ENCODE measurements around the gene CRTAC1. TPM values are rescaled to one million over a fixed set of nuclear protein-coding genes. Genes with fewer than 3 reads are reported as not detected.

Gene CRTAC1
- total and polyA plus RNA-seq, 12 donors: 0.22 to 12.4 (median 1.4) TPM

GRCh38 chr10:97892939-97893338 is 137.5 kb downstream of the CRTAC1 start:
- 83 to 91% methylated on average over 2 of the region's 2 CpGs for WGBS, 2 donors
- H3K4me3 ChIP-seq: no peak overlapping the region
- no peaks in the 10 kb centered on the region for H3K36me3 ChIP-seq
- H3K27me3 ChIP-seq: peaks cover 0 to 26% (median 0%) of the 10 kb centered on the region in 7 donors
- intact Hi-C loops (cut with DNase I): no loop called here
- TF ChIP-seq CTCF (IDR thresholded peaks at IDR 0.05): no peak
- H3K9me3 ChIP-seq: no peaks in the 10 kb centered on the region
- H3K4me1 ChIP-seq: peaks cover 0 to 11% (median 0%) of the 10 kb centered on the region in 9 donors
- ATAC-seq (no peak), DNase-seq (no peak)
- no peak overlapping the region for H3K27ac ChIP-seq

- ATAC-seq: no peak
- Histone ChIP-seq H3K9me3 (no peaks in the 10 kb centered on the region), H3K4me3 (no peak overlapping the region), H3K36me3 (no peaks in the 10 kb centered on the region), H3K4me1 (peaks cover 0 to 11% (median 0%) of the 10 kb centered on the region in 9 donors), H3K27me3 (peaks cover 0 to 26% (median 0%) of the 10 kb centered on the region in 7 donors), H3K27ac (no peak overlapping the region)
- WGBS, 2 donors: 79 to 88% methylated on average over 2 of the region's 2 CpGs
- TF ChIP-seq CTCF (IDR thresholded peaks at IDR 0.05): no peak
- intact Hi-C loops (cut with DNase I): no loop called here
- DNase-seq: no peak
Observed at GRCh38 chr10:97892506-97892905, 137.9 kb downstream of the CRTAC1 start.

GRCh38 chr10:97891497-97892167 is 138.8 kb downstream of the CRTAC1 start:
- Histone ChIP-seq H3K27ac (no peak overlapping the region), H3K36me3 (no peaks in the 10 kb centered on the region), H3K4me1 (peaks cover 0 to 11% (median 0%) of the 10 kb centered on the region in 9 donors), H3K4me3 (no peak overlapping the region), H3K9me3 (no peaks in the 10 kb centered on the region), H3K27me3 (peaks cover 0 to 18% (median 0%) of the 10 kb centered on the region in 7 donors)
- peak in 1 of 8 donors; percentile 20 for ATAC-seq
- WGBS, 2 donors: 80 to 82% methylated on average over 17 of the region's 17 CpGs
- DNase-seq: no peak
- intact Hi-C loops (cut with DNase I): no loop called here
- TF ChIP-seq CTCF (IDR thresholded peaks at IDR 0.05): no peak

- 60 to 62% methylated on average over 18 of the region's 18 CpGs for WGBS, 2 donors
- intact Hi-C loops (cut with DNase I): no loop called here
- H3K27ac ChIP-seq: no peak overlapping the region
- H3K27me3 ChIP-seq: peaks cover 0 to 7% (median 0%) of the 10 kb centered on the region in 7 donors
- no peaks in the 10 kb centered on the region for H3K9me3 ChIP-seq
- no peak overlapping the region for H3K4me3 ChIP-seq
- no peak for TF ChIP-seq CTCF (IDR thresholded peaks at IDR 0.05)
- no peaks in the 10 kb centered on the region for H3K4me1 ChIP-seq
- DNase-seq (no peak), ATAC-seq (no peak)
- no peaks in the 10 kb centered on the region for H3K36me3 ChIP-seq
Observed at GRCh38 chr10:97889461-97890265, 140.8 kb downstream of the CRTAC1 start.
